Omental fat pad (tissue), 4 donors: ENCODE results near the gene MYG1. TPM values are rescaled to one million over a fixed set of nuclear protein-coding genes. Genes with fewer than 3 reads are reported as not detected.

ENCODE experiments used
- ATAC-seq: fragments of 150-250 bp; one replicate; pipeline ENCODE4 v1.9.1; 2016; ENCODE audit warnings: mild to moderate bottlenecking, moderate library complexity; ENCODE audit not compliant: low FRiP score
- DNase-seq: peaks from one replicate; pipeline ENCODE4 v3.0.0-alpha.2; 2019; ENCODE audit warnings: low spot score
- total RNA-seq, 4 donors: library from RNA; depleted of rRNA; stranded (reverse); fragments of >200 nt; gene quantifications; one replicate each; pipeline ENCODE4 v1.1.0, GENCODE V29; 2016
- TF ChIP-seq, protein P1 (sequence below), 3 donors: fragments of 450-650 bp; IDR thresholded peaks; one replicate each; pipeline ENCODE4 v1.5.1; 2016 to 2017; ENCODE audit warnings: antibody characterized with exemption in 3 of 3, mild to moderate bottlenecking in 3 of 3, moderate library complexity in 2 of 3

The MYG1 gene
- total RNA-seq, 4 donors from 2014 or later, result 33.9 to 42.6 (median 35.7) TPM

DNA sequence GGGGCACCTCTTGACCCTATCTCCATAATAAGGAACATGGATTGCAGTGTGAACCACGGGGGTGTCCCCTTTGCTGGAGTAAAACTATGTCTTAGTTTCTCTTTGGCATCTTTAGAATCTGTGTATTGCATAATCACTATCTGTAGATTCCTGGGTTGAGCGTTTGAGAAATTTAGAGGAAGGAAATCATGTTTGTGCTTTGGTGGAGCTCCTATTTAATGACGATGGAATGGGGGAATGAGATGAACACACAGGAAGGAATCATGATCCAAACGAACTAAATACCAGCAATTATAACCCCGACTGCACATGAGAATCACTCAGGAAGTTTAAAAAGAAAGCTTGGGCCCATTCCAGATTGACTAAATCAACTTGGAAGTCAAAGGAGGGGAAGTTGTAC, 1.3 kb upstream of the MYG1 start:
- DNase-seq (no peak), ATAC-seq (no peak)
- TF ChIP-seq, protein P1, sequence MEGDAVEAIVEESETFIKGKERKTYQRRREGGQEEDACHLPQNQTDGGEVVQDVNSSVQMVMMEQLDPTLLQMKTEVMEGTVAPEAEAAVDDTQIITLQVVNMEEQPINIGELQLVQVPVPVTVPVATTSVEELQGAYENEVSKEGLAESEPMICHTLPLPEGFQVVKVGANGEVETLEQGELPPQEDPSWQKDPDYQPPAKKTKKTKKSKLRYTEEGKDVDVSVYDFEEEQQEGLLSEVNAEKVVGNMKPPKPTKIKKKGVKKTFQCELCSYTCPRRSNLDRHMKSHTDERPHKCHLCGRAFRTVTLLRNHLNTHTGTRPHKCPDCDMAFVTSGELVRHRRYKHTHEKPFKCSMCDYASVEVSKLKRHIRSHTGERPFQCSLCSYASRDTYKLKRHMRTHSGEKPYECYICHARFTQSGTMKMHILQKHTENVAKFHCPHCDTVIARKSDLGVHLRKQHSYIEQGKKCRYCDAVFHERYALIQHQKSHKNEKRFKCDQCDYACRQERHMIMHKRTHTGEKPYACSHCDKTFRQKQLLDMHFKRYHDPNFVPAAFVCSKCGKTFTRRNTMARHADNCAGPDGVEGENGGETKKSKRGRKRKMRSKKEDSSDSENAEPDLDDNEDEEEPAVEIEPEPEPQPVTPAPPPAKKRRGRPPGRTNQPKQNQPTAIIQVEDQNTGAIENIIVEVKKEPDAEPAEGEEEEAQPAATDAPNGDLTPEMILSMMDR (IDR thresholded peaks at IDR 0.05), result no peak

DNA sequence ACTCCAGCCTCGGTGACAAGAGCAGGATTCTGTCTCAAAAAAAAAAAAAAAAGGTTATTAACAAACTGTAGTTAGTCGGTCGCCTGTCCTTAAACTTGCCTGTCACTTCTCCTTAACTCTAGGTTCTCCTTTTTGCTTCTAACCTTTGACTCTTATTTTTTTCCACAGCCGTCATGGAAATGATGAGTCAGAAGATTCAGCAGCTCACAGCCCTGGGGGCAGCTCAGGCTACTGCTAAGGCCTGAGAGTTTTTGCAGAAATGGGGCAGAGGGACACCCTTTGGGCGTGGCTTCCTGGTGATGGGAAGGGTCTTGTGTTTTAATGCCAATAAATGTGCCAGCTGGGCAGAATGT, 418 bp upstream of the MYG1 start:
- ATAC-seq, result peak; percentile 24
- TF ChIP-seq, protein P1 (IDR thresholded peaks at IDR 0.05), result no peak
- DNase-seq, result no peak

DNA sequence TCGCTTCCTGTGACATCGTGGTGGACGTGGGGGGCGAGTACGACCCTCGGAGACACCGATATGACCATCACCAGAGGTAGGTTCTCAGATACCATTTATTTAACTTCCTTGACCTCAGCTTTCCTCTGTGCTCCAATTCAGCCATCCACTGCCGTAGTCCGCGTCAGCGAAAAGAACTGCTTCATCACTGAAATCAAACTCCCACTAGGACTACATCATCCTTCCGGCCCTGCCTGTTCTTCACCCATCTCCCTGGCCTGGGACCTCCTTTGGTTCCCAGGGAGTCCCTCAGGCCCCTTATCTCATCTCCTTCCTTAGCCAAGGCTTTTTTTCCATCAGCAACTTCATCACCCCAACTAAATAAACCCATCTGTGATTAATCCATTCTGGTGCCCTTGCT, 692 bp downstream of the MYG1 start:
- DNase-seq, result no peak
- TF ChIP-seq, protein P1 (IDR thresholded peaks at IDR 0.05), result no peak
- no peak for ATAC-seq

DNA sequence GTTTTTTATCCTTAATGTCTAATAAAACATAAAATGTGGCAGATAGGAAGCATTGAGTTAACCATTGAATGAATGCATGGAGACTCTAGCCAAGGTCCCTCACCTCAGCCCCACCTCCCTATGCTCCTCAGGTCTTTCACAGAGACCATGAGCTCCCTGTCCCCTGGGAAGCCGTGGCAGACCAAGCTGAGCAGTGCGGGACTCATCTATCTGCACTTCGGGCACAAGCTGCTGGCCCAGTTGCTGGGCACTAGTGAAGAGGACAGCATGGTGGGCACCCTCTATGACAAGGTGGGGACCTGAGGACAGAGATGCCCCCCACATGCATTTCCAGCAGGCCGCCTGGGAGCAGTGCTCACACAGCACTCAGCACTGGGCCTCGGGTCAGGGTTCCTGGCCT, 3.4 kb downstream of the MYG1 start:
- TF ChIP-seq, protein P1 (IDR thresholded peaks at IDR 0.05), result no peak
- DNase-seq (no peak), ATAC-seq (no peak)

DNA sequence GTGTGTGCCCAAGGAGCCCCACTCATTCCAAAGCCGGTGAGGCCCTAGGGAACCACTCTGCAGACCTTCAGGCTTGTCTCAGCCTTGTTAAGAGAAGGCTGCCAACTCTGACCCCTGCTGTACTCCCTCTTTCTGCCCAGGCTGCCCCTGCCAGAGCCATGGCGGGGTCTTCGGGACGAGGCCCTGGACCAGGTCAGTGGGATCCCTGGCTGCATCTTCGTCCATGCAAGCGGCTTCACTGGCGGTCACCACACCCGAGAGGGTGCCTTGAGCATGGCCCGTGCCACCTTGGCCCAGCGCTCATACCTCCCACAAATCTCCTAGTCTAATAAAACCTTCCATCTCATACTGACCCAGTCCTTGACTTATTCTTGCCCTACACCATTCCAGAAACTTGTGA, 7.3 kb downstream of the MYG1 start:
- TF ChIP-seq, protein P1 (IDR thresholded peaks at IDR 0.05), result no peak
- DNase-seq, result no peak
- no peak for ATAC-seq

DNA sequence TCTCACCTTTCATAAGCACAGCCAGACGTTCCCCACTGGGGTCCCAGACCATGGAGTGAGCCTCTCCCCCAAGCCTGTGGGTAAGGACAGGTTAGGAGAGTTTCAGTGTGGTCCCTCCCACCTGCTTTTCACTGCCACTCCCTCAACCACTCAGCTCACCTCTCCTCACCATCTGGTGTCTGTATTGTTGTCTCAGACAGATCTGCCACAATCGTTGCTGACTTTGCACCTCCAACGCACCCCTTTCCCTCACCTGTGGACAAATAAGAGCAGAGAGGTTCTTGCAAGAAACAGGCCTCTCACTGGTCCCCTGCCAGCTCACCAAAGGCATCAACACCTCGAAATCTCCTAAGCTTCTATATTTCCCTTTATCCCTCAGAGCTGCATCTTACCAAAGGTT, 8.8 kb downstream of the MYG1 start:
- ATAC-seq (no peak), DNase-seq (no peak)
- TF ChIP-seq, protein P1 (IDR thresholded peaks at IDR 0.05), result no peak

DNA sequence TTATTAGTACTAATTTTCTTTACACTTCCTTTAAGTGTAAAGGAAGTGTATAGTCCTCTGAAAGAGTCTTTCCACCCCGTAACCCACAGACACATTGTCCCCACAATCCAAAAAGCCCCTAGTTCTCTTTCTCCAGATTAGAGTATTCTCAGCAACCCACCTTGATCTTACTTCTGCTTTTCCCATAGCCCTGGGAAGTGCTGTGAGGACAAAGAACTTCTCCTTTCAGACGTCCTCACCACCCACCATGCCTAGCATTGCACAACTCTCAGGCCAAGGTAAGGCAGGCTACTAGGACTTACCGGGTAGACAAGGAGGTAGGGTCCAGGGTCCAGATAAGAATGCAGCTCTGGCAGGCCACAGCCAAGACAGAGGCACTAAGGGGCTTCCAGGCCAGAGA, 14.5 kb downstream of the MYG1 start:
- no peak for DNase-seq
- TF ChIP-seq, protein P1 (IDR thresholded peaks at IDR 0.05), result no peak
- no peak for ATAC-seq
